Measurements from ENCODE around the gene FLNB. TPM values are rescaled to one million over a fixed set of nuclear protein-coding genes. Genes with fewer than 3 reads are reported as not detected.

The FLNB gene
- total and polyA plus RNA-seq, 2 experiments from 2014 or later: 69.4 to 172 TPM

- no peak overlapping the region for H3K4me3 ChIP-seq
- H3K9me3 ChIP-seq (ENCODE audit: low read depth): no peaks in the 10 kb centered on the region
- 81% methylated on average over 6 of the region's 6 CpGs for WGBS (ENCODE audit: low lambda C conversion rate, missing lambda C conversion rate)
- H3K27me3 ChIP-seq: no peaks in the 10 kb centered on the region
- no peak for DNase-seq (ENCODE audit: low spot score)
- H3K36me3 ChIP-seq (replicated peaks; ENCODE audit: insufficient read depth, low read depth): no peaks in the 10 kb centered on the region
- no peak overlapping the region for H3K27ac ChIP-seq
- H3K9me2 ChIP-seq (replicated peaks; ENCODE audit: insufficient read depth): no peaks in the 10 kb centered on the region
- peaks cover 3% of the 10 kb centered on the region for H4K20me1 ChIP-seq (ENCODE audit: insufficient read depth, poor library complexity, severe bottlenecking)
- H3K4me1 ChIP-seq (ENCODE audit: insufficient read depth): peaks cover 10% of the 10 kb centered on the region
- peaks cover 34% of the 10 kb centered on the region for H3K79me2 ChIP-seq
- H3K4me2 ChIP-seq: no peak overlapping the region
- TF ChIP-seq EZH2phosphoT487 (IDR thresholded peaks at IDR 0.05; ENCODE audit: low read depth, severe bottlenecking, unreplicated experiment): no peak
- TF ChIP-seq CTCF (IDR thresholded peaks at IDR 0.05; ENCODE audit: poor library complexity): no peak
- no peak for TF ChIP-seq EZH2 (IDR thresholded peaks at IDR 0.05; ENCODE audit: borderline replicate concordance)
- H2AFZ ChIP-seq: no peak overlapping the region
Measured at GRCh38 chr3:58006661-58007060, 1.6 kb upstream of the FLNB start.

- Histone ChIP-seq H3K9me3 (ENCODE audit: low read depth) (no peaks in the 10 kb centered on the region), H3K36me3 (replicated peaks; ENCODE audit: insufficient read depth, low read depth) (no peaks in the 10 kb centered on the region), H3K4me3 (peak overlapping the region; percentile 100), H3K79me2 (peaks cover 59% of the 10 kb centered on the region), H3K4me1 (ENCODE audit: insufficient read depth) (peaks cover 33% of the 10 kb centered on the region), H4K20me1 (ENCODE audit: insufficient read depth, poor library complexity, severe bottlenecking) (peaks cover 28% of the 10 kb centered on the region), H3K9me2 (replicated peaks; ENCODE audit: insufficient read depth) (no peaks in the 10 kb centered on the region), H3K27ac (peak overlapping the region; percentile 95), H3K4me2 (peak overlapping the region; percentile 85), H2AFZ (peak overlapping the region; percentile 16), H3K27me3 (no peaks in the 10 kb centered on the region)
- TF ChIP-seq CTCF (IDR thresholded peaks at IDR 0.05; ENCODE audit: poor library complexity): no peak
- no peak for TF ChIP-seq EZH2 (IDR thresholded peaks at IDR 0.05; ENCODE audit: borderline replicate concordance)
- TF ChIP-seq EZH2phosphoT487 (IDR thresholded peaks at IDR 0.05; ENCODE audit: low read depth, severe bottlenecking, unreplicated experiment): no peak
- 10% methylated on average over 32 of the region's 33 CpGs for WGBS (ENCODE audit: low lambda C conversion rate, missing lambda C conversion rate)
- peak; percentile 46 for DNase-seq (ENCODE audit: low spot score)
Measured at GRCh38 chr3:58009026-58009748, 965 bp downstream of the FLNB start.

GRCh38 chr3:58009749-58010535, 1.7 kb downstream of the FLNB start:
- peaks cover 34% of the 10 kb centered on the region for H4K20me1 ChIP-seq (ENCODE audit: insufficient read depth, poor library complexity, severe bottlenecking)
- peaks cover 40% of the 10 kb centered on the region for H3K4me1 ChIP-seq (ENCODE audit: insufficient read depth)
- H3K4me3 ChIP-seq: peak overlapping the region; percentile 100
- TF ChIP-seq EZH2phosphoT487 (IDR thresholded peaks at IDR 0.05; ENCODE audit: low read depth, severe bottlenecking, unreplicated experiment) (no peak), CTCF (IDR thresholded peaks at IDR 0.05; ENCODE audit: poor library complexity) (no peak), EZH2 (IDR thresholded peaks at IDR 0.05; ENCODE audit: borderline replicate concordance) (no peak)
- peaks cover 67% of the 10 kb centered on the region for H3K79me2 ChIP-seq
- peak; percentile 77 for DNase-seq (ENCODE audit: low spot score)
- no peak overlapping the region for H2AFZ ChIP-seq
- H3K36me3 ChIP-seq (replicated peaks; ENCODE audit: insufficient read depth, low read depth): no peaks in the 10 kb centered on the region
- peak overlapping the region; percentile 85 for H3K4me2 ChIP-seq
- H3K9me2 ChIP-seq (replicated peaks; ENCODE audit: insufficient read depth): no peaks in the 10 kb centered on the region
- WGBS (ENCODE audit: low lambda C conversion rate, missing lambda C conversion rate): 37% methylated on average over 6 of the region's 6 CpGs
- no peaks in the 10 kb centered on the region for H3K9me3 ChIP-seq (ENCODE audit: low read depth)
- H3K27ac ChIP-seq: peak overlapping the region; percentile 95
- no peaks in the 10 kb centered on the region for H3K27me3 ChIP-seq

All from hepatocyte (in vitro differentiated cells).